Spleen (tissue), 11 donors: ENCODE data around the gene CACNA1H. TPM values are rescaled to one million over a fixed set of nuclear protein-coding genes. Genes with fewer than 3 reads are reported as not detected.
"Not testable (repeated sequence)": the region's sequence is repeated elsewhere in the genome, so short reads cannot be mapped to it uniquely, and the experiment has no call there.

Experiments used
- DNase-seq: peaks from one replicate; pipeline ENCODE4 v3.0.0-alpha.2; 2020
- H3K27ac ChIP-seq, 8 donors: fragments of 200-600 bp; sonication (generic) in 7 of 8; 1 replicate in 4 of 8; 2 replicates in 4 of 8; pipeline versions ENCODE4 v1.5.0 to v1.8.0; 2016 to 2021; ENCODE audit warnings: inconsistent platforms in 4 of 8, mild to moderate bottlenecking in 4 of 8, moderate library complexity in 1 of 8
- H3K27me3 ChIP-seq, 7 donors: fragments of 200-600 bp; sonication (generic) in 6 of 7; replicated peaks in 1 of 7; 1 replicate in 4 of 7; 2 replicates in 3 of 7; pipeline versions ENCODE4 v1.5.0 to v1.8.0; 2016 to 2021; ENCODE audit warnings: inconsistent platforms in 3 of 7, mild to moderate bottlenecking in 1 of 7
- H3K36me3 ChIP-seq, 6 donors: fragments of 200-600 bp; sonication (generic) in 5 of 6; 1 replicate in 4 of 6; 2 replicates in 2 of 6; pipeline versions ENCODE4 v1.5.0 to v1.8.0; 2016 to 2021; ENCODE audit warnings: inconsistent platforms in 2 of 6
- H3K4me1 ChIP-seq, 6 donors: fragments of 200-600 bp; sonication (generic) in 5 of 6; 1 replicate in 3 of 6; 2 replicates in 3 of 6; pipeline versions ENCODE4 v1.5.0 to v1.8.0; 2016 to 2021; ENCODE audit warnings: inconsistent platforms in 3 of 6
- H3K4me3 ChIP-seq, 8 donors: fragments of 200-600 bp; sonication (generic) in 7 of 8; 1 replicate in 4 of 8; 2 replicates in 4 of 8; pipeline versions ENCODE4 v1.5.0 to v1.8.0; 2016 to 2021; ENCODE audit warnings: inconsistent platforms in 4 of 8, mild to moderate bottlenecking in 4 of 8, moderate library complexity in 2 of 8
- H3K9me3 ChIP-seq, 8 donors: fragments of 200-600 bp; sonication (generic) in 7 of 8; 1 replicate in 4 of 8; 2 replicates in 4 of 8; pipeline versions ENCODE4 v1.5.0 to v1.8.0; 2016 to 2021; ENCODE audit warnings: inconsistent platforms in 4 of 8
- POLR2A ChIP-seq, 3 donors: fragments of 450-650 bp; IDR thresholded peaks; one replicate each; pipeline ENCODE4 v1.5.1; 2017; ENCODE audit warnings: antibody characterized with exemption in 3 of 3, mild to moderate bottlenecking in 1 of 3
- POLR2AphosphoS5 ChIP-seq, 3 donors: sonication (generic); formaldehyde crosslinking; IDR thresholded peaks; one replicate each; pipeline ENCODE4 v1.5.1; 2017; ENCODE audit warnings: antibody characterized with exemption in 3 of 3
- WGBS, 5 donors: extraction: QIAGEN DNeasy Blood & Tissue Kit in 3 of 5; methylation state at CpG; one replicate each; pipeline versions ENCODE4 v1.1.5 to v1.1.7; 2013 to 2018; 5-methylcytosine and 5-hydroxymethylcytosine counted together
- intact Hi-C: fragments of 100-400 bp; cut with DNase I; formaldehyde crosslinking; loops from one replicate; pipeline ENCODE4 v1.15.0; 2023; ENCODE audit warnings: low total_unique reads
- polyA plus RNA-seq, 3 donors: library from polyadenylated mRNA; stranded (reverse); fragments of 200-250 nt; gene quantifications; one replicate each; pipeline ENCODE4 v1.2.1, GENCODE V29; 2013
- total RNA-seq, 7 donors: library from RNA; depleted of rRNA in 3 of 7; stranded (reverse); fragments of >200 nt in 3 of 7; fragmentation: NEBNext Ultra II Directional in 4 of 7; extraction: Animal tissue kit (Norgen Biotek cat#: 25700) in 4 of 7; gene quantifications; one replicate each; pipeline versions ENCODE4 v1.1.0 to v1.2.1, GENCODE V29; 2016 to 2021
- TF ChIP-seq, protein P1 (sequence below), 11 experiments: fragments of 200-600 bp in 7 of 11; fragments of 450-650 bp in 4 of 11; sonication (generic) in 4 of 11; IDR thresholded peaks in 8 of 11; conservative IDR thresholded peaks in 3 of 11; 1 replicate in 7 of 11; 2 replicates in 4 of 11; pipeline versions ENCODE4 v1.4.0 to v1.8.0; 2016 to 2021; ENCODE audit warnings: antibody characterized with exemption in 11 of 11, inconsistent platforms in 4 of 11, mild to moderate bottlenecking in 1 of 11
- donor health status: healthy with polysubstance abuse.
- donor health status: DM: no; HTN: no; CAD: no; lungs with moderate emphysema.
- donor health status: DM: no; HTN: no; CAD: no.
- donor health status: Bipolar disorder and iron deficiency.
- donor health status: healthy.
- donor health status: DM: no; HTN: no; CAD: no.
- donor health status: DM: yes; HTN: yes; CAD: no.

CACNA1H gene
- total and polyA plus RNA-seq, 10 donors: 0.33 to 2.1 (median 0.70) TPM

DNA sequence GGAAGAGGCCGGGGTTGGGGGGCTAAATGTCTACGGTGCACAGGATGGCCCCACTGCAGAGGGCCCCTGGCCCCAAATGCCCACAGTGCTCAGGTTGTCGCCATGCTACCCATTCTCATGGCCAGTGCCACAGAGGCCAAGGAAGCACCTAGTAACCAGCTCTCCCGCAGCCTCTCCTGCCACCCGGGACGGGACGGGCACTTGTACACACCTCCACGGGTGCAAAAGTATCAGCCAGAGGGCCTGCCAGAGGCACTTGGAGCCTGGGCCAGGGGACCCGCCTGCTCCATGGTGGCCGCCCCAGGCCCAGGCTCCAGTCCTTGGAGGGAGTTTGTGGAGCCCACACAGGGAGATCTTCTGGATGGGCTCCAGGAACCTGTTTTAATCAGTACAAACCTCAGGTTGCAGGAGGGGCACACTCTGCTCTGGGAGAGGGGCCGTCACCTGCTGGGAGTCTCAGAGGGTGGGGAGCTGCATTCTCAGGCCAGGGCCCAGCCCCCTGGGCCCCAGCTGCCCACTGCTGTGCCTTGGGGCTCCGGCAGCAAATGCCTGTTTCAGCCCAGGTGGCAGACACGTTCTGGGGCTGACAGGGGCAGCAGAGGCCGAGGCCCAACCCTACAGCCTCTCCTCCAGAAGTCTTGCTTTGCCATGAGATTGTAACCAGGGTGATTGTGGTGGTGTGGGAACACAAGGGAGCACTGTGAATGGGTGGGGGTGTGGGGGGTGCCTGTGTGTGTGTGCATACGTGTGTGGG is 110.9 kb downstream of the CACNA1H start:
- Histone ChIP-seq H3K9me3 (no peaks in the 10 kb centered on the region), H3K4me1 (peaks cover 0 to 20% (median 9%) of the 10 kb centered on the region in 6 donors), H3K27me3 (peaks cover 0 to 56% (median 45%) of the 10 kb centered on the region in 7 donors), H3K4me3 (no peak overlapping the region), H3K27ac (no peak overlapping the region), H3K36me3 (no peaks in the 10 kb centered on the region)
- intact Hi-C loops: no loop called here
- no peak for TF ChIP-seq POLR2AphosphoS5 (IDR thresholded peaks at IDR 0.05)
- no peak for TF ChIP-seq POLR2A (IDR thresholded peaks at IDR 0.05)
- TF ChIP-seq, protein P1, sequence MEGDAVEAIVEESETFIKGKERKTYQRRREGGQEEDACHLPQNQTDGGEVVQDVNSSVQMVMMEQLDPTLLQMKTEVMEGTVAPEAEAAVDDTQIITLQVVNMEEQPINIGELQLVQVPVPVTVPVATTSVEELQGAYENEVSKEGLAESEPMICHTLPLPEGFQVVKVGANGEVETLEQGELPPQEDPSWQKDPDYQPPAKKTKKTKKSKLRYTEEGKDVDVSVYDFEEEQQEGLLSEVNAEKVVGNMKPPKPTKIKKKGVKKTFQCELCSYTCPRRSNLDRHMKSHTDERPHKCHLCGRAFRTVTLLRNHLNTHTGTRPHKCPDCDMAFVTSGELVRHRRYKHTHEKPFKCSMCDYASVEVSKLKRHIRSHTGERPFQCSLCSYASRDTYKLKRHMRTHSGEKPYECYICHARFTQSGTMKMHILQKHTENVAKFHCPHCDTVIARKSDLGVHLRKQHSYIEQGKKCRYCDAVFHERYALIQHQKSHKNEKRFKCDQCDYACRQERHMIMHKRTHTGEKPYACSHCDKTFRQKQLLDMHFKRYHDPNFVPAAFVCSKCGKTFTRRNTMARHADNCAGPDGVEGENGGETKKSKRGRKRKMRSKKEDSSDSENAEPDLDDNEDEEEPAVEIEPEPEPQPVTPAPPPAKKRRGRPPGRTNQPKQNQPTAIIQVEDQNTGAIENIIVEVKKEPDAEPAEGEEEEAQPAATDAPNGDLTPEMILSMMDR (IDR thresholded peaks at IDR 0.05 in 8 of 11, conservative IDR thresholded peaks at IDR 0.05 in 3 of 11): no peak
- no peak for DNase-seq
- 78 to 89% (median 82%) methylated on average over 6 to 15 of the region's 15 CpGs for WGBS, 5 donors

DNA sequence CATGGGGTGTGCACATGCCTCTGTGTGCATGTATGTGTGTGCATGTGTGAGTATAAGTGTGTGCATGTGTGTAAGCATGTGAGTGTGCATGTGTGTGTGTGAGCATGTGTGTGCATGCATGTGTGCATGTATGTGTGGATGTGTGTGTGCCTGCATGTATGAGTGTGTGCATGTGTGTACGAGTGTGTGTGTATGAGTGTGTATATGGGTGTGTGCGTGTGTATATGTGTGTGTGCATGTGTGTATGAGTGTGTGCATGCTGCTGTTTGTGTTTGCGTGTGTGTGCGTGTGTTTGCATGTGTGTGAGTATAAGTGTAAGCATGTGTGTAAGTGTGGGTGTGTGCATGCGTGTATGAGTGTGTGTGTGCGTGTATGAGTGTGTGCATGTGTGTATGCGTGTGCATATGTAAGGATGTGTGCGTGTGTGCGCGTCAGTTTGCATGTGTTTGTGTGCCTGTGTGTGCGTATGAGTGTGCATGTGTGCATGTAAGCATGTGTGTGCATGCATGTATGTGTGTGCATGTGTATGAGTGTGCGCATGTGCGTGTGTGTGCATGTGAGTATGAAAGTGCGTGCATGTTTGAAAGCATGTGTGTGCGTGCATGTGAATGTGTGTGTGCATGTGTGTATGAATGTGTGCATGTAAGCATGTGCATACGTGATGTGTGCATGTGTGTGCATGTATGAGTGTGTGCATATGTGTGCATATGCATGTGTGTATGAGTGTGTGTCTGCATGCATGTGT is 111.6 kb downstream of the CACNA1H start:
- intact Hi-C loops: no loop called here
- Histone ChIP-seq H3K9me3 (no peaks in the 10 kb centered on the region), H3K4me1 (peaks cover 0 to 12% (median 4%) of the 10 kb centered on the region in 6 donors), H3K27ac (no peak overlapping the region), H3K36me3 (no peaks in the 10 kb centered on the region), H3K4me3 (no peak overlapping the region), H3K27me3 (peaks cover 0 to 56% (median 37%) of the 10 kb centered on the region in 7 donors)
- WGBS, 5 donors: 76 to 99% (median 95%) methylated on average over 16 of the region's 16 CpGs
- no peak for TF ChIP-seq POLR2A (IDR thresholded peaks at IDR 0.05)
- no peak for DNase-seq

DNA sequence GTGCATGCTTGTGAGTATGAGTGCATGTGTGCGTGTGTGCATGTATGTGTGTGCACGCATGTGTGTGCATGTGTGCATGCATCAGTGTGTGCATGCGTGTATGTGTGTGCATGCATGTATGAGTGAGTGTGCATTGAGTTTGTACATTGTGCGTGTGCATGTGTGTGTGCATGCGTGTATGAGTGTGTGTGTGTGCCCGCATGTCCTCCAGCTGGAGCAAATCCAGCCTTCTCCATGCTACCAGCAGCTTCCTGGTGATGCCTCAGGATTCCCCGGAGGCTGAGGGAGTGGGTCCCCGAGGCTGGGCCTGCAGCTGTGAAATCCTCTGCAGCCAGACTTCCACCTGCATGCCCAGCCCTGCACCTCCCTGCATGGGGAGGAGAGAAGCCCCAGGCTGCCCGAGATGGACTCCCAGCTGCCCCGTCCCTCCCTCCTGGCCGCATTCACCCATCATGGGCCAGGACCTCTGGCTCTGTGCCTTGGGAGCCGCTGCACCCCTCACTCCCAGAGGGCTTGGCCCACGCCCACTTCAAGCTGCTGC is 112.3 kb downstream of the CACNA1H start:
- Histone ChIP-seq H3K36me3 (no peaks in the 10 kb centered on the region), H3K27ac (no peak overlapping the region), H3K9me3 (no peaks in the 10 kb centered on the region), H3K4me3 (no peak overlapping the region), H3K4me1 (peaks cover 0 to 9% (median 3%) of the 10 kb centered on the region in 6 donors), H3K27me3 (peaks cover 0 to 56% (median 31%) of the 10 kb centered on the region in 7 donors)
- 68 to 90% (median 83%) methylated on average over 6 to 13 of the region's 13 CpGs for WGBS, 5 donors
- TF ChIP-seq POLR2AphosphoS5 (IDR thresholded peaks at IDR 0.05) (no peak), POLR2A (IDR thresholded peaks at IDR 0.05) (no peak)
- TF ChIP-seq, protein P1 (IDR thresholded peaks at IDR 0.05 in 8 of 11, conservative IDR thresholded peaks at IDR 0.05 in 3 of 11): no peak
- intact Hi-C loops: no loop called here
- no peak for DNase-seq

DNA sequence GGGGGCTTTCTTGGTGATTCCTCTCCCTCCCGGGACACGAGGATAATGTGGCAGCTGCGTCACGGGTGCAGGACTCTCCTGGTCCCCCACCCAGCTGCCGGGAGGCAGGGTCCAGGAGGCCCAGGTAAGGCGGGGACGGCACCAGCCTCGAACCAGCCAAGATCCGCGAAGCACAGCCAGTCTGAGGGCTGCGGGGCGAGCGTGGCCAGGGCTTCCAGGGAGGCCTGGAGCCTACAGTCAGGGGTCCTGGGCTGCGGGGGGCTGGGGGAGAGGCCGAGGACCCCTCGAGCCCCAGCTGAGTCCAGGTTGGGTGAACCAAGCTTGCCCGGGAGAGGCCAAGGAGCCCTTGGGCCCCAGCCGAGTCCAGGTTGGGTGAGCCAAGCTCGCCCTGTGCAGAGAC is 112.9 kb downstream of the CACNA1H start:
- intact Hi-C loops: no loop called here
- WGBS, 5 donors: 82 to 91% (median 89%) methylated on average over 11 to 19 of the region's 19 CpGs
- H3K36me3 ChIP-seq: no peaks in the 10 kb centered on the region
- DNase-seq: no peak
- H3K27me3 ChIP-seq: peaks cover 0 to 52% (median 25%) of the 10 kb centered on the region in 7 donors
- H3K27ac ChIP-seq: no peak overlapping the region
- H3K4me1 ChIP-seq: peaks cover 0 to 9% (median 3%) of the 10 kb centered on the region in 6 donors
- H3K4me3 ChIP-seq: no peak overlapping the region
- no peaks in the 10 kb centered on the region for H3K9me3 ChIP-seq
- TF ChIP-seq, protein P1 (IDR thresholded peaks at IDR 0.05 in 8 of 11, conservative IDR thresholded peaks at IDR 0.05 in 3 of 11): no peak
- TF ChIP-seq POLR2AphosphoS5 (IDR thresholded peaks at IDR 0.05) (no peak), POLR2A (IDR thresholded peaks at IDR 0.05) (no peak)

DNA sequence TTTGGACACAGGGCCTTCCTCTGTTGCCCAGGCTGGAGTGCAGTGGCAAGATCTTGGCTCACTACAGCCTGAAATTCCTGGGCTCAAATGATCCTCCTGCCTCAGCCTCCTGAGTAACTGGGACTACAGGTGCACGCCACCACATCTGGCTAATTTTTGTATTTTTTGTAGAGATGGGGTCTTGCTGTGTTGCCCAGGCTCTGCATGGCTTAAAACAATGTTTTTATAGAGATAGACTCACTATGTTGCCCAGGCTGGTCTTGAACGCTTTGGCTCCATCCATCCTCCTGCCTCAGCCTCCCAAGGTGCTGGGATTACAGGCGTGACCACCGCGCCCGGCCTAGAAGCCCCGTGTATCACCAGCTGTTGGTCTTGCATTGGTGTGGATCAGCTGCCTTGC is 116.5 kb downstream of the CACNA1H start:
- H3K36me3 ChIP-seq, H3K27ac ChIP-seq, DNase-seq, H3K9me3 ChIP-seq, intact Hi-C loops, H3K4me3 ChIP-seq: not testable (repeated sequence)
- peaks cover 0 to 11% (median 6%) of the 10 kb centered on the region in 6 donors for H3K4me1 ChIP-seq
- peaks cover 0 to 58% (median 14%) of the 10 kb centered on the region in 7 donors for H3K27me3 ChIP-seq
- WGBS, 5 donors: 90 to 94% (median 92%) methylated on average over 7 of the region's 7 CpGs
